Measurements from ENCODE around the gene IQGAP3.

DNA sequence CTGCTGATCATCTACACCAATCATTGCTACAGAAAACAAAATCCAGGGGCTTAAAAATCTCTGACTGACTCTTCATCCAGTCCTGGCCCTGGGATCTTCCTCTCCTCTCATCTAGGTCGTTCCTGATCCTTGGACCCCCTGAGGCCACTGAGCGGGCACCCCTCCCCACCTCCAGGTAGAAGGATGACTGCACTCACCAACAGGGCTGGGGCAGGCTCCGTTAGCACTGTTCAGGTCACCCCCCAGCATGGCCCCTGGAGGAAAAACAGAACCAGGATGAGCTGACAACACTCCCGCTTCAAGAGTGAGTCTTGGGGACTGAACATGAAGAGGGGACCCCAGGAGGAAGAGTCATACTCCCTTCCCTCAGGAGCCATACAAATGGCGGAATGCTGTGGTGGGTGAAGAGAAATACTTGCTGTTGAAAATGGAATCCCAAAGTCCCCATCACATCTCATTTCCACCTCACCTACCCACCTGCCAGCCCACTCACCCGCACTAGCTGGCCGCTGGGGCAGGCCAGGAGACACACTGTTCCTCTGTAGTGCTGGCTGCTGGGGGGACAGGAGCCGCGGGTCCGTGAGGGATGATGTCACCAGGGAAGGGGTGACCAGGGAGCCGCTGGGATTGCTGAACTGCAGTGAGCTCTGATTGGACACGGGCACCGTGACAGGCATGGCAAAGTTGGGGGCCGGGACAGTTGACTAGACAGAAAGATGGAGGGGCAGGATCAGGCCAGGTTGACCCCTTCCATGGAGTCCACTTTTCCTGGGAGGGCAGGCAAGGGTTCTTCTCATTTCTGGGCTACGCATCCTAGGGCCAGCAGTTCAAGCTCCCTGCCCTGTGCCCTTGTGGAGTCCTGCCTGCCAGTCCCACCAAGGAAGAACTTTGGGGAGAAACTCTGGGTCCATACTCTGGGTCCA lies 93.0 kb downstream of the IQGAP3 start:
- TF ChIP-seq CTCF (IDR thresholded peaks at IDR 0.05) (no peak), EZH2 (IDR thresholded peaks at IDR 0.05; ENCODE audit: borderline replicate concordance, insufficient read depth, low read depth, low read length, poor library complexity, severe bottlenecking) (no peak)
